ENCODE data around the gene SDF4.

GRCh38 chr1:1175221-1176062 is 56.4 kb downstream of the SDF4 start:
- TF ChIP-seq CTCF (IDR thresholded peaks at IDR 0.05) (no peak), POLR2A (IDR thresholded peaks at IDR 0.05) (no peak)
